ENCODE measurements around the gene TSHZ3.

Gene TSHZ3

DNA sequence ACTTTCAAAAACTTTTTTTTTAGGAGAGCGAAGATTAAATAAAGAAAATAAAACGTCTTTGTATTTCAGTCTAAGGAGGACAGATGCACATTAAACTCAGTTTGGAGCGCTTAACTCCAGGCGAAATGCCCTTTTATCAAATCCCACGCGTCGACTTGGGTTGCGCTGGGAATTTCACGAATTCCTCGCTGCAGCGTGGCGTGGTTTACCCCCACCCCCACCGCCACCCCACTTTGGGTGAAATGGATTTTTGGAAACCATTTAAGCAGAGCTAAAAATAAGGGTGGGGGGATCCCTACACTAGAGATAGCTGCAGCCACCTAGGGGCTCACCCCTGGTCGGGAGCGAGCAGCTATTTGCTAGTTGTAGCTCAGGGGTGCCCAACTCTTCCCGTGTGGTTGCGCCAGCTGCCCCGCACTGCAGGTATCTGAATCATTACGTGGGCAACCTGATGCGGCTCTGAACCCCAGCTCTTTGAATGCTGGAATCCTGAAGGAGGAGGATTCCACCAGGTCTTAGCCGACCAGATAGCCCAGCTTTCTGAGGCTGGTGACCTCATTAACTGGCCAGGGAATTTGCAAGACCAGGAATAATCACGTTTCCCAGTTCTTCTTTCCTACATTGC is 6.5 kb upstream of the TSHZ3 start:
- DNase-seq (ENCODE audit: low read depth), result no peak
- H3K4me3 ChIP-seq (replicated peaks; ENCODE audit: low read depth, low read length), result no peak overlapping the region
- TF ChIP-seq, protein P1, sequence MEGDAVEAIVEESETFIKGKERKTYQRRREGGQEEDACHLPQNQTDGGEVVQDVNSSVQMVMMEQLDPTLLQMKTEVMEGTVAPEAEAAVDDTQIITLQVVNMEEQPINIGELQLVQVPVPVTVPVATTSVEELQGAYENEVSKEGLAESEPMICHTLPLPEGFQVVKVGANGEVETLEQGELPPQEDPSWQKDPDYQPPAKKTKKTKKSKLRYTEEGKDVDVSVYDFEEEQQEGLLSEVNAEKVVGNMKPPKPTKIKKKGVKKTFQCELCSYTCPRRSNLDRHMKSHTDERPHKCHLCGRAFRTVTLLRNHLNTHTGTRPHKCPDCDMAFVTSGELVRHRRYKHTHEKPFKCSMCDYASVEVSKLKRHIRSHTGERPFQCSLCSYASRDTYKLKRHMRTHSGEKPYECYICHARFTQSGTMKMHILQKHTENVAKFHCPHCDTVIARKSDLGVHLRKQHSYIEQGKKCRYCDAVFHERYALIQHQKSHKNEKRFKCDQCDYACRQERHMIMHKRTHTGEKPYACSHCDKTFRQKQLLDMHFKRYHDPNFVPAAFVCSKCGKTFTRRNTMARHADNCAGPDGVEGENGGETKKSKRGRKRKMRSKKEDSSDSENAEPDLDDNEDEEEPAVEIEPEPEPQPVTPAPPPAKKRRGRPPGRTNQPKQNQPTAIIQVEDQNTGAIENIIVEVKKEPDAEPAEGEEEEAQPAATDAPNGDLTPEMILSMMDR (IDR thresholded peaks at IDR 0.05; ENCODE audit: low read length, missing control alignments), result no peak

DNA sequence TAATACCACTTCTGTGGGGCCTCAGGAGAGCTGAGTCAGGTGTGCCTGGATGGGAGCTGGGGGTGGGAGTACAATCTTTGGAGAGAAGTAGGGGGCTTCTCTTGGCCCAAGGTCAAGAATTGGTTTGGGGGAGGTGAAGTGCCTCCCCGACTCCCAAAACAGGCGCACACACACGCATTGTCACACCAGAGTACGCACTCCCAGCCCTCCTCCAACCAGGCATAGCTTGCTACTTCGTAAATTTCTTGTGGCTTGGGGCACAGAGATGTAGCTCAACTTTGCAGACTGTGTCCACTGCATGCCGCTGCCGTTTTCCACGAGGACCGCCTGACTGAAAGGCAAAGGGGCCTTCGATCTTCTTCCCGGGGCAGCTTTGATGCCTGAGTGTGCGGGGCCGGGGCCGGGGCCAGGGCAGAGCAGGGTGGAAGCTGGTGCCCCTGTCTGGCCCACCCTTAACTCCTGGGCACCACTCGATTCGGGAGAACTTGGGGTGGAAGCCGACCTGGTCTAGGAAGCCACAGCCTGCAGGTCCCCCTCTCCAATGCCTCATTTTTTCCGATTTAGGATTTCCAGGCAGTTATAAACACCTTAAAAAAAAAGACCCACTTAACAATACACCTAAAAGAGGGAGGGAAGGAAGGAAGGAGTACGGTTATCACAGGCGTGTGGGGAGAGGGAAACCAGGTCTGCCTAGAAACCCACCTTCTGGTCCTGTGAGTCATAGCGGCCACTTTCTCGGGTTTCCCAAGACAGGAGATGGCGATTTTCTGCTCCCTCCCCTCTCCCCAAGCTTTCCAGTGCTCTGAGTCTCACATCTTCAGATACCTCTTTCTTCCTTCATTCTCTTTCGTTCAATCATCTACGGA is 5.8 kb upstream of the TSHZ3 start:
- DNase-seq (ENCODE audit: low read depth), result no peak
- H3K4me3 ChIP-seq (replicated peaks; ENCODE audit: low read depth, low read length), result no peak overlapping the region
- TF ChIP-seq, protein P1 (IDR thresholded peaks at IDR 0.05; ENCODE audit: low read length, missing control alignments), result no peak

DNA sequence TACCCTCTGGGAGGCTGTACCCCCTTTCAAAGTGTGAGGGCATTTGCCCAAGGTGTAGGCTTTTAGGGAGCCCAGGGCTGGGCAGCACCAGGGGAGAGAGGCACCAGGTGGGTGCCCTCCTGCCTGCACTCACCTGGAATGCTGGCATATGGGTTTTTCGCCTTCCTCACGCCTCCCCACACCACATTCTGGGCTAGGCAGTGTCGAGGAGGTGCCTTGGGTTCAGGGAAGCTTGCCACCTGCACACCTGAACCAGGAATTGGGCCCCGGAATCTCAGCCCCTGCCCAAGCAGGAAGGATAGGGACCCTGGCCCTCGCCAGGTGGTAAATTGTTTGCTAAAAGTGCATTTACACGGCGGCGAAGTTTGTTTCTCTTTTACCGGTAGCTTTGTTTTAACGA is 5.1 kb upstream of the TSHZ3 start:
- TF ChIP-seq, protein P1 (IDR thresholded peaks at IDR 0.05; ENCODE audit: low read length, missing control alignments), result no peak
- DNase-seq (ENCODE audit: low read depth), result no peak
- H3K4me3 ChIP-seq (replicated peaks; ENCODE audit: low read depth, low read length), result no peak overlapping the region

DNA sequence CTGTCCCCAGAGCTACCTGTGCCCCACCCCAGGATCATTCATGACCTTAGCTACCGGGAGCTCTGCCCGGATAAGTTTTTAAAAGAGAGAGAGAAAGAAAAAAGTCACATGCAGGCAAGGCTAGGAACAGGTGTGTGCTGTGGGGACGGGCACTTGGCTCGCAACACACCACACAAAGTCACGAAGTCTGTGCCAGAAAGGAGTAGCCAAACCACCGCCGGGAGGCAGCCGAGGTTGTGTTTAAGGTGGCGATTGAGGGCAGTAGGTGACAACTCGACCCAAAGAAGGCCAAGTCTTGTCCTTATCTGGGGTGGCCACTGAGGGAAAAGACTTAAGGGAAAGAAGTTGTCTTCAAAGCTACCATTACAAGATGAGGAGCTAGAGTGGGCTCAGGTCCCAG is 4.6 kb upstream of the TSHZ3 start:
- H3K4me3 ChIP-seq (replicated peaks; ENCODE audit: low read depth, low read length), result no peak overlapping the region
- no peak for DNase-seq (ENCODE audit: low read depth)
- TF ChIP-seq, protein P1 (IDR thresholded peaks at IDR 0.05; ENCODE audit: low read length, missing control alignments), result no peak

DNA sequence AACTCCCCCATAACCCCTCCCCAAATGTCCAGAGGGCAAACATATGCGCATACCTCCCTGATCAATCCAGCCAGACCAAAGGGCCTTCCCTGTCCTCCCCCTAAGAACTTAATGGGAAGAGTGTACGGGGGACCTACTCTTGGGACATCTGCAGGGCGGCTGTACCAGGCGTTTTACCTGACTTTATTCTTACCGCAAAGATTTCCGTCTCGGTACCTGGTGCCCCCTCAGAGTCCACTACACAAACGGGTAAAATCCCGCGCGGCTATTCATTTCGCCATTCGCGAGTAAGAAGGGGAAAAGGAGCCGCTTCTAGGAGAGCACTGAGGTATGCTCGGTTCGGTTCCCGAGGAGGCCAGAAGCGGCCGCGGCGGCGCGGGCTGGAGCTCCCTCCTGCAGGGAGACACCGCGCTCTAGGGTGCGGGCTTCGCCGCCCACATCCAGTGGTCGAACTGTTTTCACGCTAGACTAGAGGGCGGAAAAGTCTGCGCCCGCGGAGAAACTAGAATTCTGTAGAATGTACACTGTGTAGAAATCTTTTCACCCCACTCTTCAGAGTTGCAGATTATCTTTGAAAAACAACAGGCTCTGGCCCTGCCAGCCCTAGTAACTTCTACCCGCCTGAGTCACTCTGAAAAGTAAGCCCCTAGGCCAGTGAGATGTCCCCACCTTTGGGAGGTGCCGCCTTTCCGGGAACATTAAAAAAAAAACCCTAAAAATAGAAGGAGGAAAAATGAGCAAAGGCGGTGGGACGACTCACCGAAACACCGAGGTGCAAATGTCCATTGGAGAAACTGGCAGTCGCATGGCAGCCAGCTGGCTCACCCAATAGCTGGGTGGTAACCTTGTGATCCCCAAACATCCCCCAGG is 3.8 kb upstream of the TSHZ3 start:
- DNase-seq (ENCODE audit: low read depth), result no peak
- TF ChIP-seq, protein P1 (IDR thresholded peaks at IDR 0.05; ENCODE audit: low read length, missing control alignments), result no peak
- H3K4me3 ChIP-seq (replicated peaks; ENCODE audit: low read depth, low read length), result no peak overlapping the region

DNA sequence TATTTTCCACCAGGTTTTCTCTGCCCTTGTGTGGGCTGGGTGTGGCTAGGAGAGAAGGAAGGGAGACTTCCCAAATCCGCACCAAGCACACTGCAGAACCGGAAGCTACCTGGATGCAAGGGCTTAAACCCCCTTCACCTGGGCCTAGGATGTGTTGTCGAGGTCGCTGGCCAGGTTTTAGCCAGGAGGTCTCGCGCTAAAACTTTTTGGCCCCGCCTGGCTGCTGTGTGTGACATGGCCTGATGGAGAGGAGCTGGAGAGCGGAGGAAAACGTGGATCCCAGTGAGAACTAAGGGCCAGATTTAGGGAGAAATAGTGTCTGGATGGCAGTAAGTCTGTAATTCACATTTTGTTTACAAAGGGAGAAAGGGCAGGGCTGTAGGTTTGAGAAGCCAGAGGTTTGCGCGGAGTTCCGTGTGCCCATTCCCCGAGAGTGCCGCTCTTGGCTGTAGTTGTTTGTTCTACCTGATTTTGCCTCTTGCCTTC is 3.1 kb upstream of the TSHZ3 start:
- TF ChIP-seq, protein P1 (IDR thresholded peaks at IDR 0.05; ENCODE audit: low read length, missing control alignments), result no peak
- DNase-seq (ENCODE audit: low read depth), result no peak
- H3K4me3 ChIP-seq (replicated peaks; ENCODE audit: low read depth, low read length), result peak overlapping the region; percentile 72

Data from fibroblast of pulmonary artery (primary cell).